ENCODE results near the gene GPR22. TPM values are rescaled to one million over a fixed set of nuclear protein-coding genes. Genes with fewer than 3 reads are reported as not detected.

Gene GPR22
- total RNA-seq, 2 donors from 2014 or later = not detected

GRCh38 chr7:107486041-107486440, 16.2 kb downstream of the GPR22 start:
- no peaks in the 10 kb centered on the region for H3K9me3 ChIP-seq
- no peaks in the 10 kb centered on the region for H3K27me3 ChIP-seq
- TF ChIP-seq CTCF (IDR thresholded peaks at IDR 0.05) = no peak
- no peak for TF ChIP-seq POLR2A (IDR thresholded peaks at IDR 0.05)
- intact Hi-C loops (cut with DNase I) = no loop called here
- WGBS, 2 donors = 73 to 85% methylated on average over 3 of the region's 3 CpGs
- H3K27ac ChIP-seq = no peak overlapping the region
- H3K4me1 ChIP-seq = peaks cover 6% of the 10 kb centered on the region
- DNase-seq (no peak), ATAC-seq (no peak)
- no peak overlapping the region for H3K4me3 ChIP-seq
- no peaks in the 10 kb centered on the region for H3K36me3 ChIP-seq (replicated peaks in 1 of 2; ENCODE audit: insufficient read depth in 1 of 2, low read depth in 2 of 2)

DNA sequence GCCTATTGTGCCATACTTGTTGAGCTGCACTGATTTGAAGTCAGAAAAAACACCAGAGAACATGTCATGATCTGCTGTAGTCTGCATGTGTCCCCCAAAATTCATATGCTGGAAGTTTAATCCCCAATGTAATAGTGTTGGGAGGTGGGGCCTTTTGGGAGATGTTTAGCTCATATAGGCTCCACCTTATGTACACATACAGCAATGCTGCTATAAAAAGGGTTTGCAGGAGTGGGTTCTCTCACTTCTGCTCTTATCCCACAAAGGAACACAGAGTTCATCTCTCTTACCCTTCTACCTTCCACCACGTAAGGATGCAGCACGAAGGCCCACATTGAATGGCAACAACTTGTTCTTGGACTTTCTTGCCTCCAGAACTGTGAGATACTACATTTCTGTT, 23.0 kb downstream of the GPR22 start:
- no peak for TF ChIP-seq CTCF (IDR thresholded peaks at IDR 0.05)
- TF ChIP-seq POLR2A (IDR thresholded peaks at IDR 0.05) = no peak
- Histone ChIP-seq H3K9me3 (no peaks in the 10 kb centered on the region), H3K4me1 (peaks cover 5% of the 10 kb centered on the region), H3K27ac (no peak overlapping the region), H3K27me3 (no peaks in the 10 kb centered on the region), H3K36me3 (replicated peaks in 1 of 2; ENCODE audit: insufficient read depth in 1 of 2, low read depth in 2 of 2) (no peaks in the 10 kb centered on the region), H3K4me3 (no peak overlapping the region)
- intact Hi-C loops (cut with DNase I) = no loop called here
- DNase-seq (no peak), ATAC-seq (no peak)
- WGBS, 2 donors = 100% methylated on average over 2 of the region's 2 CpGs

- 72 to 82% methylated on average over 3 of the region's 3 CpGs for WGBS, 2 donors
- H3K36me3 ChIP-seq (replicated peaks in 1 of 2; ENCODE audit: insufficient read depth in 1 of 2, low read depth in 2 of 2) = no peaks in the 10 kb centered on the region
- no peak for TF ChIP-seq POLR2A (IDR thresholded peaks at IDR 0.05)
- TF ChIP-seq CTCF (IDR thresholded peaks at IDR 0.05) = no peak
- ATAC-seq (no peak), DNase-seq (no peak)
- no peaks in the 10 kb centered on the region for H3K9me3 ChIP-seq
- intact Hi-C loops (cut with DNase I) = no loop called here
- H3K27me3 ChIP-seq = no peaks in the 10 kb centered on the region
- peaks cover 5% of the 10 kb centered on the region for H3K4me1 ChIP-seq
- H3K27ac ChIP-seq = no peak overlapping the region
- no peak overlapping the region for H3K4me3 ChIP-seq
Measured at GRCh38 chr7:107494315-107494751, 24.5 kb downstream of the GPR22 start.

GRCh38 chr7:107494884-107495283, 25.0 kb downstream of the GPR22 start:
- Histone ChIP-seq H3K27me3 (no peaks in the 10 kb centered on the region), H3K4me1 (peaks cover 5% of the 10 kb centered on the region), H3K9me3 (no peaks in the 10 kb centered on the region), H3K4me3 (no peak overlapping the region), H3K36me3 (replicated peaks in 1 of 2; ENCODE audit: insufficient read depth in 1 of 2, low read depth in 2 of 2) (no peaks in the 10 kb centered on the region), H3K27ac (no peak overlapping the region)
- intact Hi-C loops (cut with DNase I) = no loop called here
- TF ChIP-seq CTCF (IDR thresholded peaks at IDR 0.05) (no peak), POLR2A (IDR thresholded peaks at IDR 0.05) (no peak)
- ATAC-seq (no peak), DNase-seq (no peak)
- 90 to 94% methylated on average over 6 of the region's 6 CpGs for WGBS, 2 donors

DNA sequence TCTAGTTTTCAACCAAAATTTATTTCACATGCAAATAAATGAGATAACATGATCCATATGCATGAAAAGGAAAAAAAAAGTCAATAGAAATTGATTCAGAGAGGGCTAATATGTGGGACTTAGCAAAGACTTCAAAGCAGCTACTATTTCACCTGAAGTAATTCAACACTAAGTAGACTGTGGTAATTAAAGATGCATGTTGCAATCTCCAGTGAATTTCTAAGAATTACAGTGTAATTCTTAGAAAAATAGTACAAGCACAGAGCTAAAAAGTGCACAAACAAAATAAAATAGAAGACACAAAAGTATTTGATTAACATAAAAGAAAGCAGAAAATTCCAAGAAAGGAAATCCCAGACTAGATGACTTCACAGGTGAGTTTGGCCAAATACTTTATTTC, 25.7 kb downstream of the GPR22 start:
- H3K4me1 ChIP-seq = peaks cover 5% of the 10 kb centered on the region

More for the DNA sequence above, 25.7 kb downstream of the GPR22 start:
- intact Hi-C loops (cut with DNase I) = no loop called here
- Histone ChIP-seq H3K4me3 (no peak overlapping the region), H3K27ac (no peak overlapping the region), H3K27me3 (no peaks in the 10 kb centered on the region), H3K9me3 (no peaks in the 10 kb centered on the region), H3K36me3 (replicated peaks in 1 of 2; ENCODE audit: insufficient read depth in 1 of 2, low read depth in 2 of 2) (no peaks in the 10 kb centered on the region)
- DNase-seq (no peak), ATAC-seq (no peak)
- TF ChIP-seq POLR2A (IDR thresholded peaks at IDR 0.05) (no peak), CTCF (IDR thresholded peaks at IDR 0.05) (no peak)
